Thyroid gland (tissue), 4 donors: ENCODE data around the gene LKAAEAR1.

Source experiments
- CTCF ChIP-seq, 6 experiments: fragments of 200-600 bp in 3 of 6; fragments of 450-650 bp in 3 of 6; sonication (generic) in 3 of 6; IDR thresholded peaks; one replicate each; pipeline ENCODE4 v1.5.1; 2016 to 2019; ENCODE audit warnings: antibody characterized with exemption in 6 of 6, mild to moderate bottlenecking in 2 of 6, inconsistent platforms in 1 of 6, moderate library complexity in 1 of 6
- POLR2A ChIP-seq, 2 donors: fragments of 450-650 bp; IDR thresholded peaks; one replicate each; pipeline ENCODE4 v1.6.1; 2017; ENCODE audit warnings: antibody characterized with exemption in 2 of 2, mild to moderate bottlenecking in 2 of 2, moderate library complexity in 1 of 2

GRCh38 chr20:64083804-64084684 is at the start of gene LKAAEAR1:
- TF ChIP-seq POLR2A (IDR thresholded peaks at IDR 0.05) (no peak), CTCF (IDR thresholded peaks at IDR 0.05) (no peak)
